ENCODE data around the gene SHISAL1. TPM values are rescaled to one million over a fixed set of nuclear protein-coding genes. Genes with fewer than 3 reads are reported as not detected.

SHISAL1 gene
- total RNA-seq, 6 experiments from 2014 or later: 0.05 to 0.31 (median 0.17) TPM

- intact Hi-C loops (cut with DNase I): no loop called here
- ATAC-seq: no peak
- no peak for DNase-seq
- Histone ChIP-seq H3K4me3 (no peak overlapping the region), H3K9me3 (no peaks in the 10 kb centered on the region), H3K27ac (no peak overlapping the region), H3K4me1 (no peaks in the 10 kb centered on the region), H3K36me3 (no peaks in the 10 kb centered on the region), H3K27me3 (no peaks in the 10 kb centered on the region)
- no CpG with 5 or more reads among the region's 9 CpGs for WGBS (ENCODE audit: insufficient coverage, low coverage, low lambda C conversion rate, missing lambda C conversion rate)
- TF ChIP-seq POLR2A (IDR thresholded peaks at IDR 0.05) (no peak), CTCF (IDR thresholded peaks at IDR 0.05) (no peak)
Measured at GRCh38 chr22:44279069-44279360, 33.7 kb downstream of the SHISAL1 start.

DNA sequence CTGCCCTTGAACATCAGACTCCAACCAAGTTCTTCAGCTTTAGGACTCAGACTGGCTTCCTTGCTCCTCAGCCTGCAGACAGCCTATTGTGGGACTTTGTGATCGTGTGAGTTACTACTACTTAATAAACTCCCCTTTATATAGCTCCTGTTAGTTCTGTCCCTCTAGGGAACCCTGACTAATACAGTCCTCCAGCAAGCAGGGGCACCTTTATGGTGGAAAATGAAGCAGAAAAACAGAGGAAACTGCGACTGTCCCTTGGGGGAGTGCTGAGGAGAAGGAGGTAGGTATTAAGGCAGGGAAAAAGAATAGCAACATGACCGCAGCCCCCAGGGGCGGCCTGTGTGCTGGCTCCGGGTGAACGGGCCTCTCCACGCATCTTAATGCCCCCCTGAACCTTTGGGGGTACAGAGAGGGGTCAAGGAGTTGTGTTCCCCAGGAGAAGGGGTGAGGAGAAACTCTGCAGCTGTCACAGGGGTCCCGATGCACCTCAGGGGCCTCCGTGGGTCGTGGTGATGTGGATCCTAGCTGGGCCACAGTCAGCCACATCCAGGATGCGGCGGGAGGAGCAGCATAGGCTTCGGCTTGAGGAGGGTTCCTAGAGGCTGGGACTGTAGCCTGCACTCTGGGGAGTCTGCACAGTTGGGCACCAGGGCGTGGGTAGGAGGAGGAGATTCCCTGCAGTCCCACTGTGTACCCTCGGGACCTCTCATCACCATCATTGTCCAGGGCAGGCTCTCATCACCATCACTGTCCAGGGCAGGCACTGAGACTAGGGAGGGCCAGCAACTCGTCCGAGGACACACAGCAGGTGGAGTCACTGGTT, 34.3 kb downstream of the SHISAL1 start:
- Histone ChIP-seq H3K4me1 (no peaks in the 10 kb centered on the region), H3K36me3 (no peaks in the 10 kb centered on the region), H3K27me3 (no peaks in the 10 kb centered on the region), H3K9me3 (no peaks in the 10 kb centered on the region), H3K4me3 (no peak overlapping the region), H3K27ac (no peak overlapping the region)
- no peak for TF ChIP-seq CTCF (IDR thresholded peaks at IDR 0.05)
- TF ChIP-seq POLR2A (IDR thresholded peaks at IDR 0.05): no peak
- ATAC-seq (no peak), DNase-seq (no peak)
- intact Hi-C loops (cut with DNase I): no loop called here
- WGBS (ENCODE audit: insufficient coverage, low coverage, low lambda C conversion rate, missing lambda C conversion rate): 25% methylated on average over 5 of the region's 17 CpGs

GRCh38 chr22:44277386-44278135, 35.2 kb downstream of the SHISAL1 start:
- no peaks in the 10 kb centered on the region for H3K4me1 ChIP-seq
- no peak for ATAC-seq
- 56% methylated on average over 5 of the region's 13 CpGs for WGBS (ENCODE audit: insufficient coverage, low coverage, low lambda C conversion rate, missing lambda C conversion rate)

DNA sequence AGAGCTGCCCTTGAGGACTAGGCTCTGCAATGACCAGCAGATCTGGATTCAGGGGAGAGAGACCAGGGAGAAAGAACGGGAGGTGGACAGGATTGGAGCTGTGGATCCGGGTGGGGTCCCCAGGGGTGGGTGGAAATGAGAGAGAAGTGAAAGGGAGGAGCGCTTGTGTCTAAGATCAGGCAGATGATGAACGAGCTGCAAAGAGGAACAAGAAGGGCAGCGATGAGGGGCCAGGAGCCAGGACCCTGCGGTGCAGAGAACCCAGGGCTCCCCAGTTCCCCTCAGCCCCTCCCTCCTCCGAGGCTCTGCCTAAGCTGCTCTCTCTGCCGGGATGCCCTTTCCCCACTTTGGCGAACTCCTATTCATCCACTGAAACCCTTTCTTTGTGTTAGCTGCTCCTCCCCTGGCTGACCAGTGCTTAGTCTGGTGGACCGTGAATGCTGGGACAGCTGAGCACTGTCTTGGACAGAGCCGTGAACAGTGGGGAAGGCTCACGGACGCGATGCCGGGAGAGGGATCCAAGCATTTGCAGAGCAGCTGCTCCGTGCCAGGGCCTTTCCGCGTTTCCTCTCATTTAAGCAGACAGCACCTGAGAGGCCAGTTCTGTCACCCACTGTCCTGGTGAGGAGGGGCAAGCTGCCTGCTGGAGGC, 35.9 kb downstream of the SHISAL1 start:
- Histone ChIP-seq H3K4me1 (no peaks in the 10 kb centered on the region), H3K36me3 (no peaks in the 10 kb centered on the region), H3K27ac (no peak overlapping the region), H3K4me3 (no peak overlapping the region), H3K9me3 (no peaks in the 10 kb centered on the region), H3K27me3 (no peaks in the 10 kb centered on the region)
- intact Hi-C loops (cut with DNase I): no loop called here
- no peak for ATAC-seq
- TF ChIP-seq POLR2A (IDR thresholded peaks at IDR 0.05) (no peak), CTCF (IDR thresholded peaks at IDR 0.05) (no peak)
- peak in 1 of 3 donors; percentile 21 for DNase-seq
- WGBS (ENCODE audit: insufficient coverage, low coverage, low lambda C conversion rate, missing lambda C conversion rate): 66% methylated on average over 8 of the region's 18 CpGs

More at GRCh38 chr22:44277386-44278135, 35.2 kb downstream of the SHISAL1 start:
- H3K9me3 ChIP-seq: no peaks in the 10 kb centered on the region
- TF ChIP-seq CTCF (IDR thresholded peaks at IDR 0.05): no peak
- no peak for TF ChIP-seq POLR2A (IDR thresholded peaks at IDR 0.05)
- H3K27me3 ChIP-seq: no peaks in the 10 kb centered on the region
- no peak overlapping the region for H3K27ac ChIP-seq
- DNase-seq: no peak
- intact Hi-C loops (cut with DNase I): no loop called here
- no peak overlapping the region for H3K4me3 ChIP-seq
- H3K36me3 ChIP-seq: no peaks in the 10 kb centered on the region
